Breast epithelium (tissue), 4 donors: ENCODE measurements around the gene KLK10. TPM values are rescaled to one million over a fixed set of nuclear protein-coding genes. Genes with fewer than 3 reads are reported as not detected.
A peak's percentile ranks its signal among the peaks of the same experiment; 100 is the strongest.
"Not testable (repeated sequence)": the region's sequence is repeated elsewhere in the genome, so short reads cannot be mapped to it uniquely, and the experiment has no call there.

ENCODE experiments used
- DNase-seq, 2 donors: peaks; one replicate each; pipeline ENCODE4 v3.0.0-alpha.2; 2019; ENCODE audit warnings: low spot score in 2 of 2
- H3K27ac ChIP-seq, 2 donors: fragments of 200-600 bp; sonication (generic) in 1 of 2; one replicate each; pipeline ENCODE4 v1.5.1; 2016 to 2019; ENCODE audit warnings: mild to moderate bottlenecking in 1 of 2
- H3K27me3 ChIP-seq, 2 donors: fragments of 200-600 bp; sonication (generic) in 1 of 2; one replicate each; pipeline versions ENCODE4 v1.5.1 to v1.6.0; 2017 to 2019; ENCODE audit warnings: control low read depth in 1 of 2, mild to moderate bottlenecking in 1 of 2
- H3K36me3 ChIP-seq: fragments of 200-600 bp; one replicate; pipeline ENCODE4 v1.5.1; 2019
- H3K4me1 ChIP-seq, 2 donors: fragments of 200-600 bp; sonication (generic); one replicate each; pipeline ENCODE4 v1.5.1; 2016 to 2019; ENCODE audit warnings: control low read depth in 1 of 2
- H3K4me3 ChIP-seq, 3 donors: fragments of 200-600 bp; sonication (generic); 1 replicate in 2 of 3; 2 replicates in 1 of 3; pipeline ENCODE4 v1.5.1; 2016 to 2019; ENCODE audit warnings: mild to moderate bottlenecking in 3 of 3, moderate library complexity in 2 of 3
- H3K9me3 ChIP-seq, 2 donors: fragments of 200-600 bp; sonication (generic) in 1 of 2; one replicate each; pipeline ENCODE4 v1.5.1; 2016 to 2019; ENCODE audit warnings: control low read depth in 1 of 2
- POLR2A ChIP-seq: fragments of 450-650 bp; IDR thresholded peaks from one replicate; pipeline ENCODE4 v1.6.1; 2016; ENCODE audit warnings: antibody characterized with exemption, mild to moderate bottlenecking, moderate library complexity
- POLR2AphosphoS5 ChIP-seq, 3 donors: sonication (generic); formaldehyde crosslinking; IDR thresholded peaks; one replicate each; pipeline ENCODE4 v1.6.1; 2017; ENCODE audit warnings: antibody characterized with exemption in 3 of 3
- intact Hi-C: fragments of 100-400 bp; cut with DNase I; formaldehyde crosslinking; loops from one replicate; pipeline ENCODE4 v1.15.1; 2023; ENCODE audit warnings: low total_unique reads
- total RNA-seq, 3 donors: library from RNA; depleted of rRNA; stranded (reverse); fragments of >200 nt; gene quantifications; one replicate each; pipeline ENCODE4 v1.1.0, GENCODE V29; 2016
- TF ChIP-seq, protein P1 (sequence below), 3 donors: fragments of 450-650 bp; IDR thresholded peaks; one replicate each; pipeline ENCODE4 v1.5.1; 2016 to 2017; ENCODE audit warnings: antibody characterized with exemption in 3 of 3, mild to moderate bottlenecking in 3 of 3, moderate library complexity in 3 of 3

KLK10 gene
- total RNA-seq, 3 donors from 2014 or later: 3.3 to 13.9 TPM; not detected in 1

DNA sequence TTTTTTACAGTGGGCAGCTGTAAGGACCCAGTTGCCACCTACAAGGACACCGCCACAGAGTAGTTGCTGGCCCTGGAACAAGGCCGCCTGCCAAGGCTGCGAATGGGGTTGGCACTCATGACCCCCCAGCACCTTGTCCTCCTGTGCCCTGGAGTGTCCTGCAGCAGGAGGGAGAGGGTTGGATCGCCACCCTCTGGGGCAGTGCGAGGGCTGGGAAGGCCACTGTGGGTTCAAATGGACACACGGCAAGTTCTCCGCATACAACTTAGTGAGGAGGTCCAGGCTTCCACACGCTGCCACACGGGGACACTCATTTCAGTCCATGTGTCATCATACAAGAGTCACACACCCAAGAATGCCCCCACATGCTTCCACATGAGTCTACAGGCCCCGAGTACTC is 19.1 kb downstream of the KLK10 start:
- H3K27me3 ChIP-seq: peaks cover 0 to 12% of the 10 kb centered on the region in 2 donors
- no peak for TF ChIP-seq POLR2A
- TF ChIP-seq, protein P1, sequence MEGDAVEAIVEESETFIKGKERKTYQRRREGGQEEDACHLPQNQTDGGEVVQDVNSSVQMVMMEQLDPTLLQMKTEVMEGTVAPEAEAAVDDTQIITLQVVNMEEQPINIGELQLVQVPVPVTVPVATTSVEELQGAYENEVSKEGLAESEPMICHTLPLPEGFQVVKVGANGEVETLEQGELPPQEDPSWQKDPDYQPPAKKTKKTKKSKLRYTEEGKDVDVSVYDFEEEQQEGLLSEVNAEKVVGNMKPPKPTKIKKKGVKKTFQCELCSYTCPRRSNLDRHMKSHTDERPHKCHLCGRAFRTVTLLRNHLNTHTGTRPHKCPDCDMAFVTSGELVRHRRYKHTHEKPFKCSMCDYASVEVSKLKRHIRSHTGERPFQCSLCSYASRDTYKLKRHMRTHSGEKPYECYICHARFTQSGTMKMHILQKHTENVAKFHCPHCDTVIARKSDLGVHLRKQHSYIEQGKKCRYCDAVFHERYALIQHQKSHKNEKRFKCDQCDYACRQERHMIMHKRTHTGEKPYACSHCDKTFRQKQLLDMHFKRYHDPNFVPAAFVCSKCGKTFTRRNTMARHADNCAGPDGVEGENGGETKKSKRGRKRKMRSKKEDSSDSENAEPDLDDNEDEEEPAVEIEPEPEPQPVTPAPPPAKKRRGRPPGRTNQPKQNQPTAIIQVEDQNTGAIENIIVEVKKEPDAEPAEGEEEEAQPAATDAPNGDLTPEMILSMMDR (IDR thresholded peaks at IDR 0.05): no peak
- TF ChIP-seq POLR2AphosphoS5 (IDR thresholded peaks at IDR 0.05): no peak

DNA sequence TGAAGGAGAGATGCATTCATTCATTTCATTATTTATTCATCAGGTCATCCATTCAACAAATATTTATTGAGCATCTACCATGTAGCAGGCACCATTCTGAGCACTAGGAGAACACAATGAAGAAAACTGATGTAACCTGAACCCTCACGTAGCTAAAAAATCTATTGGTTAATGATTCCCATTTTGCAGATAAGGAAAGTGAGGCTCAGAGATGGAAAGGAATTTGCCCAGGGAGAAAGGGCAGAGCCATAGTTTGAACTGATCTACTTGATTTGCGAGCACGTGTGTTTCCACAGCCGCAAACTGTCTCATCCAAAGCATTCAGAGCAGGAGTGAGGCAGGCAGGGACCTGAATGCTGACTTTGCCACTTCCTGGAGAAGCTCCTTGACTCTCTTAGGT is 20.8 kb downstream of the KLK10 start:
- Histone ChIP-seq H3K4me3 (no peak overlapping the region), H3K27me3 (peaks cover 0 to 12% of the 10 kb centered on the region in 2 donors), H3K9me3 (no peaks in the 10 kb centered on the region), H3K27ac (no peak overlapping the region), H3K36me3 (no peaks in the 10 kb centered on the region), H3K4me1 (peaks cover 0 to 3% of the 10 kb centered on the region in 2 donors)
- intact Hi-C loops: no loop called here
- DNase-seq: no peak
- TF ChIP-seq, protein P1 (IDR thresholded peaks at IDR 0.05): no peak
- TF ChIP-seq POLR2AphosphoS5 (IDR thresholded peaks at IDR 0.05) (no peak), POLR2A (no peak)

More for the DNA sequence above, 19.1 kb downstream of the KLK10 start:
- Histone ChIP-seq H3K9me3 (no peaks in the 10 kb centered on the region), H3K4me3 (peak overlapping the region in 2 of 3 donors; percentile 52 to 63), H3K27ac (peak overlapping the region; percentile 71 to 87), H3K36me3 (no peaks in the 10 kb centered on the region), H3K4me1 (peaks cover 0 to 3% of the 10 kb centered on the region in 2 donors)
- DNase-seq: no peak
- intact Hi-C loops: no loop called here

DNA sequence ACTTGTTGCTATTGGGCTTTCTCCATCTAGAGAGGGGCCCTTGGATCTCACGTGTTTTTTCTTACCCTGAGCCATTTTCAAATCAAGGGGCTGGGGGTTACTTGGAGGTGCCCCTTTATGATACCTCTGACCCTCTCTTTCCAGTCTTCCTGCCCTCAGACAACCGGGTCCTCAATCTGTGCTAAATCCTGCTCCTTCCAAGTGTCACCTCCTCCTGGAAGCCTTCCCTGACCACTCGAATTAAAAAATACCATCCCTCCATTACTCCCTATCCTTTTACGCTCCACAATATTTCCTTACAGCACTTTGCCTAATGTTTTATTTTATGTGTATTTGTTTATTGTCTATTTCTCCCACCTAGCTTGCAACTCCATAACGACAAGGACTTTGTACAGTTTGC is 21.4 kb downstream of the KLK10 start:
- TF ChIP-seq POLR2AphosphoS5 (IDR thresholded peaks at IDR 0.05) (no peak), POLR2A (no peak)
- TF ChIP-seq, protein P1 (IDR thresholded peaks at IDR 0.05): no peak
- Histone ChIP-seq H3K27me3 (peaks cover 0 to 12% of the 10 kb centered on the region in 2 donors), H3K4me3 (no peak overlapping the region), H3K36me3 (no peaks in the 10 kb centered on the region), H3K4me1 (peaks cover 0 to 3% of the 10 kb centered on the region in 2 donors), H3K27ac (no peak overlapping the region), H3K9me3 (no peaks in the 10 kb centered on the region)
- DNase-seq: no peak
- intact Hi-C loops: no loop called here

DNA sequence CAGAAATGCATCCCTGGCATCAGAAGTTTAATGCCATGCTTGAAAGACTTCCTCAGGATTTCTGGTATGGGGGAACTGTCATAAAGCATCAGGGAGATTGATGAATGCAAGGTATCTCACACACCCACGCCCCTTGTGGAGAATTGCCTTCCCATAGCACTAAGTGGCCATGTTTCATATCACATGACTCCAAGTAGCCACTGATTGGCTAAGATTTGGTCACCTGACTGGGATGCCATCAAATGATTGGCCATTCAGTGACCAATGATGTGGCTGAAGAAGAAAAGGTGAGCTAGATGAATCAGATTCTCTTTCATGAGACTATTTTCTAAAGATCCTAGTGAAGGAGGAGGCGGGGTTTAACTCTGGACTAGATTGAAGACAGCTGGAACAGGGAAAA is 25.4 kb downstream of the KLK10 start:
- H3K4me3 ChIP-seq: no peak overlapping the region
- H3K4me1 ChIP-seq: no peaks in the 10 kb centered on the region
- no peaks in the 10 kb centered on the region for H3K36me3 ChIP-seq
- no peaks in the 10 kb centered on the region for H3K9me3 ChIP-seq
- no peak for DNase-seq
- no peaks in the 10 kb centered on the region for H3K27me3 ChIP-seq
- peak overlapping the region; percentile 14 to 63 for H3K27ac ChIP-seq
- intact Hi-C loops: no loop called here
- TF ChIP-seq POLR2A (no peak), POLR2AphosphoS5 (IDR thresholded peaks at IDR 0.05) (no peak)
- TF ChIP-seq, protein P1 (IDR thresholded peaks at IDR 0.05): no peak

DNA sequence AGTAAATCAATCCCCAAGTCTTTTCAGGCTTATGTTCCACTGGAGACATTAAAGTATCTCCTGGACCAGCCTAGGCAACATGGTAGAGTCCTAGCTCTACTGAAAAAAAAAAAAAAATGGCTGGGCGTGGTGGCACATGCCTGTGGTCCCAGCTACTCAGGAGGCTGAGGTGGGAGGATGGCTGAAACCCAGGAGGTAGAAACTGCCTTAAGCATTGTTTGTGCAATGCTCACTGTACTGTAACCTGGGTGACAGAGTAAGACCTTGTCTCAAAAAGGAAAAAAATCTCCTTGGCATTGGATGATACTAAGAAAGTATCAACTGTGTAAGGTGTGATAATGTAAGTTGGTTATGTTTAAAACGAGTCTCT is 26.9 kb downstream of the KLK10 start:
- intact Hi-C loops: no loop called here
- Histone ChIP-seq H3K4me1 (no peaks in the 10 kb centered on the region), H3K27me3 (no peaks in the 10 kb centered on the region), H3K9me3 (no peaks in the 10 kb centered on the region), H3K27ac (peak overlapping the region; percentile 85 to 92), H3K36me3 (no peaks in the 10 kb centered on the region), H3K4me3 (no peak overlapping the region)
- peak in 1 of 2 donors; percentile 81 for DNase-seq
- peak in 1 of 3 donors; percentile 7 for TF ChIP-seq POLR2AphosphoS5 (IDR thresholded peaks at IDR 0.05)
- TF ChIP-seq, protein P1 (IDR thresholded peaks at IDR 0.05): no peak
- no peak for TF ChIP-seq POLR2A

DNA sequence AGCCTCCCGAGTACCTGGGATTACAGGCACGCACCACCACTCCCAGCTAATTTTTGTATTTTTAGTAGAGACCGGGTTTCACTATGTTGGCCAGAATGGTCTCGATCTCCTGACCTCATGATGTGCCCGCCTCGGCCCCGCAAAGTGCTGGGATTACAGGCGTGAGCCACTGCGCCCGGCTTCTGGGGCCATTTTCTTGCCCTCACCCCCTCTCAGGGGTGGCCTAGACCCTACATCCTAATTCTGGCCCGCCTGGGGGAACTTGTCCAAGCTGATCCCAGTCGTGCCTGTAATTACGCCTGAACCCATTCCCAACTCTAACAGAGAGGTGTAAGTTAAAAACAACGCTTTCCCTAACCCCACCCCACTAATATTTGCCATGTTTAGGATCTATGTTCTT is 35.1 kb downstream of the KLK10 start:
- Histone ChIP-seq H3K27ac (peak overlapping the region in 1 of 2 donors; percentile 71), H3K4me3 (peak overlapping the region in 2 of 3 donors; percentile 50 to 59)
- intact Hi-C loops, H3K4me1 ChIP-seq, H3K9me3 ChIP-seq, H3K27me3 ChIP-seq, H3K36me3 ChIP-seq, DNase-seq: not testable (repeated sequence)
